HT1080 (cell line): Measurements from ENCODE around the gene NUDCD2. TPM values are rescaled to one million over a fixed set of nuclear protein-coding genes. Genes with fewer than 3 reads are reported as not detected.
"Not testable (repeated sequence)": the region's sequence is repeated elsewhere in the genome, so short reads cannot be mapped to it uniquely, and the experiment has no call there.

ENCODE experiments used
- DNase-seq: peaks from one replicate; pipeline ENCODE4 v3.0.0-alpha.2; 2015; ENCODE audit warnings: low read depth
- small RNA-seq: library from RNA; depleted of rRNA; stranded (forward); fragments of <200 nt; gene quantifications from one replicate; pipeline ENCODE3, GENCODE V24; 2014
- total RNA-seq: library from RNA; depleted of rRNA; stranded (reverse); fragments of >200 nt; shearing (Covaris generic); gene quantifications from 2 replicates; pipeline ENCODE4 v1.2.3, GENCODE V29; 2014; rRNA removed

NUDCD2 gene
- total RNA-seq, 1 experiment from 2014 or later: 27.6 TPM

DNA sequence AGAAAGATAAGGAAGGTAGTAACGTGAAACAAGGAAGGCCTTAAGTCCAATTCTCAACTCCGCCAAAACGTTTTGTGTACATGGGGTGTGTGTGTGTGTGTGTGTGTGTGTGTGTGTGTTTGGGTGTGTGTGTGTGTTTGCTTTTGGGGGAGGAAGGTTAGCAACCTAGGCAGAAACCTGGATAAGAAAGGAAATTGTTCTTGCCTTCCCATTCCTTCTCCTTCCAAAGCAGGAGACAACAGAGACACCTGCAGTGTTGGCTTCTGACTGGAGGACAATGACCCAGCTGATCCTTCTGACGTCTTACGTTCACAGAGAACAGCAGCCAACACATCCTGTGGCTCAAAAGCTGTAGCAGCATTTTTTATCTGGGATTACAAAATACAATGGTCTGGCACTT lies 26.6 kb downstream of the NUDCD2 start:
- no peak for DNase-seq

DNA sequence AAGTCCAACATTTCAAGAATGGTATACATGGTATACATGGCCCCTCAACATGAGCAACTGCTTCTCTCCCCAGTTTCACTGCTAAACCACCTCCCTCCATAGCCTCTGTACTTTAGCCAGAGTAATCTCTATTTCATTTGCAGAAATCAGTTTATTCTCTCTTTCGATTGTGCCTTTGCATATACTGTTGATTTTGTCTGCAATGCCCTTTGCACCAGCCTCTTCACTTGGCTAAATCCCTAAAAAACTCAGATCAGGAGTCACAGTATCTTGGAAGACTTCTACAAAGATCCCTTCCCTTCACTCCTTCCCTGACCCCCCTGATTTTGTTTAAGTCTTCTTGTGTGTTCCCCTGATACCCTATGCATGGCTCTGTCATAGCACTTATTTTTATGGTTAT lies 27.4 kb downstream of the NUDCD2 start:
- DNase-seq: no peak

DNA sequence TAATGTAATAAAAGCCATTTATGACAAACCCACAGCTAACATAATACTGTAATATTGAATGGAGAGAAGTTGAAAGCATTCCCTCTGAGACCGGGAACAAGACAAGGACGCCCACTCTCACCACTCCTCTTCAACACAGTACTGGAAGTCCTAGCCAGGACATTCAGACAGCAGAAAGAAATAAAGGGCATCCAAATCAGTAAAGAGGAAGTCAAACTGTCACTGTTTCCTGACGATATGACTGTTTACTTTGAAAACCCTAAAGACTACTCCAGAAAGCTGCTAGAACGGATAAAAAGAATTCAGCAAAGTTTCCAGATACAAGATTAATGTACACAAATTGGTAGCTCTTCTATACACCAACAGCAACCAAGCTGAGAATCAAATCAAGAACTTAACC lies 33.8 kb downstream of the NUDCD2 start:
- DNase-seq: not testable (repeated sequence)

DNA sequence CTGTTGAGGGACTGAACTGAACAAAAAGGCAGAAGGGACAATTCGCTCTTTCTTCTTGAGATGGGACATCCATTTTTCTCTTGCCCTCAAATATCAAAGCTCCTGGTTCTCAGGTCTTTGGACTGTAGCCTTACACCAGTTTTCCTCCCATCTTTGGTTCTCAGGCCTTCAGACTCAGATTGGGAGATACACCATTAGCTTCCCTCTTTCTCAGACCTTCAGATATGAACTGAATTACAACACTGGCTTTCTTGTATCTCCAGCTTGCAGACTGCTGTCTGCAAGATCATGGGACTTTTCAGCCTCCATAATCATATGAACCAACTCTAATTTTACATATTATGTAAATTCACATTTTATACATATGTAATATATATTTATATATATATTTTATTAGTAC lies 35.1 kb downstream of the NUDCD2 start:
- DNase-seq: no peak

DNA sequence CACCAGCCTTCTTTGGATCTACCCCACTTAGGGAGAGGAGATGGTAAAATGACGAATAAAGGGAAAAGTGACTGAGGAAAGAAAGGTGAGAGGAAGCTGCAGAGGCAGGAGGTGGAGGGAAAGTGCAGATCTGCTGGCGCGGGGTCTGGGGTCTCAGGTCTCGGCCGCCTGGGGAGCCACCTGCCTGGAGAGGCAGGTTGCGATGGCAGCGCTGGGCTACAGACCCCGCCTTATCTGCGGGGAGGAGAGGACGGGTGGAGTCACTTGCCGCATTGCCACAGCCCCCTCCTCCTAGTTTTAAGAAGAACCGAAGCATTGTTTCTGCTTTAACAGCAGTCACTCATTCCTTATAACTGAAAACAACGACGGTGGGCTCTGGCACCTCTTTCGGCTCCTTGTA lies 44.2 kb downstream of the NUDCD2 start:
- DNase-seq: not testable (repeated sequence)

DNA sequence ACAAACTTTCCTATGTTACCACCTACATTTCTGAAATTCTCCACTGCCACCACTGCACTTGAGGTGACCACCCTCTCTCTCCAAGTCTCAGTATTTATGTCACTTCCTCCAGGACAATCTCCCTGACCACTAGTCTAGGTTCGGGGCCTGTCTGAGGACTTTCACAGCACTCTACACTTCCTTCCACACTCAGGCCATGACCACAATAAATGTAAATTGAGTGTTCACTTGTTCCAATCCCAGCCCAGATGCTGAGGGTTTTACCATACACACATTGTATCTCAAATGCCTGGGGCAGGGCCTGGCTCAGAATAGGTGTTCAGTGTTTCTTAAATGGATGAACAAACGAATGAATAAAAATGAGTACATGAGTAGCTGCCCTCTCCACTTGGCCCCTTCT lies 49.4 kb downstream of the NUDCD2 start:
- no peak for DNase-seq

DNA sequence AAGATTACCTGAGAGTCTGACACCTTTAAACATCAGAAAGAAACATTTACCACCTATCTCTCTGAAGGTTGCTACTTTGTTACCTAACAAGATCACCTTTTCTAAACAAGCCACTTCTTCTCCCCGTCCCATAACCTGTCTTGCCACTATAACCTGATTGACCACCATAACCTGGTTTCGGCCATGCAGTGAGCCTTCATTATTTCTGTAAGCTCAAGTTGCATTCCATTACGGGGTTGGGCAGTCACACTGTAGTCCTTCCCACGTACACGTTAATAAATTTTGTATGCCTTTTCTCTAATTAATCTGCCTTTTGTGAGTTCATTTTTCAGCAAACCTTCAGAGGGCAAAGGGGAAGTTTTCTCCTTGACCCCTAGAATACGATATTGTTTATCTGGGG lies 50.5 kb downstream of the NUDCD2 start:
- no peak for DNase-seq

DNA sequence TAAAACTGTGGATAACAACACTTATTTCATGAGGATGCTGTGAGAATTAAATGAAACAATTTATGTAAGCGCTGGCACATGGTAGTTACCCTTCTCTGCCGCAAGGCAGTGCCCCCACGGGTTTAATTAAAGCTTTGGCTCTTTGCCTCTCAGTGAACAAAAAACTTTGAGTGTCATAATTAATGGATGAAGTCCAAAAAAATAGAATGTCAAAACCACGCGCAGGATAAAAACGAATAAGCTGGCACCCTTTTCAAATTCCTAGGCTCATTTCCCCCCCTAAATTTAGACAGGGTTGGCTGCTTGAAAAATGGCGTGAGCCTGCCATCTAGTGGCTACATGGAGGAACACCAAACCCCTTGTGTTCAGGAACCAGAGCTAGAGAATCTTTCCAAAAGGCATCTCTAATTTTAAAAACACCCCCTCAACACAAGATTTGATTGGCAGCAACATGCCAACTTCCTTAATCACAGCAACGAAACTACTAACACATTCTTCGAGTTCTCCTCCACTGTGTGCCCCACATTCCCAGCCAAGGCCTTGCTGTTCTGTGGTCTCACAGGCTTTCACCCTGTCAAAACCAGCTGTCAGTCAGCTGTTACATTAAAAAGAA lies 51.5 kb downstream of the NUDCD2 start:
- peak; percentile 51 for DNase-seq

DNA sequence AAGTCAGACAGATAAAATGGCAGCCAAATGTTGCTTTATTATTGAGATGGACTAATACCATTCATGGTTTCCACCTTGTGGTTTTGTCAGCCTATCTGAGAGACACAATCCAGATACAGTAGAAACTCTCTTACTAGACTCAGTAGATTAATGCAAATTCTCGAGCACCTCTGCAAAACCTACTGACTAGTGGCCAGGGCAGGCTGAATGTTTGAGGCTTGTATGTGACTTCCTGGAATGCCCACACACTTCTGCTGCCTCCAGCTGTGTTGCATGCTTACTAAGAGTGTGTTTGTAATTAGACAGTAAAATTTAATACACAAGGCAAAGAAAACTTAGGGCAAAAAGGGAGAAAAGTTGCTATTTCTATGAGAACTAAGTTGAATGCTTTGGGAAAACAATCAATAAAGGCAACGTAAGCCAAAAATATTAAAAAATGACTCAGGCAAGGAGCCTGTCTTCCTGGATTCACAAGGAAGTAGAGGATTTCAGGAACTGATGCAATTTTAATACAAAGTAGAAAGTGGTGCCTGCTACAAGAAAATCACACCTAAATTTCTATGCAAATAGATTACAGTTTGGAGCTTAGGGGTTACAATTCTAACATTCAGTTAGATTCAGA lies 52.8 kb downstream of the NUDCD2 start:
- peak; percentile 18 for DNase-seq

DNA sequence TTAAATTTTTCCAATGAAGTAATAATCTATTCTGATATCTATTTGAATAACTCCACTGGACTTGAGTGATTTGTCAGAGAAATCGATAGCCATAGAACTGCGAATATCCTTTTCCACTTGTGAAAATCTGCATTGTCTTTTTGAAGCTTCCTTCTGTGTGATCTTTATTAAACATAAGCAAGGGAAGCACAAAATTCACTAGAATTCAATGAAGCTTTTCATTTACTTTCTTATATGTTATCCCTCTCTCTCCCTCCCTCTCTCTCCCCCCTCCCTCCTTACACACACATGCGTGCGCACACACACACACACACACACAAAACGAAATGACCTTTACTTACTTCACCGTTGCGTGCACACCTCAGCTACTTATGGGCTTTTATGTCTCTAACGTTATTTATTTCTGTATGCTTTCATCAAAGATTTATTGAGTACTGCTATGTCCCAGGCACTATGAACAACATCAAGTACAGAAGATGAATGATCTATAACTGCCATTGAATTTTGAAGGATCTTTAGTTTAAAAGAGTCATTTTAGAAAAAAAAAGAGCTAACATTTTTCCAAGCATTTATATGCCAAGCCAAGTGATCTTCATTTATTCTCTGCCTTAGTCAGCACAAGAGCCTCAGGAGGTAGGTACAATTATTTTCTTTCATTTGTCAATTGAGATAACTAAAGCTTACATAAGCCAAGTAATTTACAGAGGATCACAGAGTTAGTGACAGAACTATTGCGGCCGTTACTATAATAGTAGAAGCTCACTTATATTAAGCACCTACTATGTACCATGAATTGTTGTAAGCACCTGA lies 55.3 kb downstream of the NUDCD2 start:
- DNase-seq: no peak

DNA sequence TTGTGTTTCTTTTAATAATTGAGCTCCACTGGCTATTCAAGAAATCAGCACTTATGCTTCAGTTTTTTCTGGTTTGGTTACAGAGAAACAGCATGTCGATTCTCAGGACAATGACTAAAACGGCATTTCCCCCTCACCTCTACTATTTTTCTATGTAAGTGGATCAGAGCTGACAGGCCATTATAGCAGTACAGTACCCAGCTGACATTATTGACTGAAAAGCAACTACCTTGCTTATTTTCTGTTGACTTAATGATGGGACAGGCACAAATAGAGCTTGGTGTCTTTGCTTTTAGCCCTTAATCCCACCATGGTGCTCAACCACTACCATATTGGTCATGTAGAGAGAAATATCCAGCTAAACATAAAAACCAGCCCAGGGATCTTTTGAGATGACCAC lies 57.9 kb downstream of the NUDCD2 start:
- DNase-seq: no peak

DNA sequence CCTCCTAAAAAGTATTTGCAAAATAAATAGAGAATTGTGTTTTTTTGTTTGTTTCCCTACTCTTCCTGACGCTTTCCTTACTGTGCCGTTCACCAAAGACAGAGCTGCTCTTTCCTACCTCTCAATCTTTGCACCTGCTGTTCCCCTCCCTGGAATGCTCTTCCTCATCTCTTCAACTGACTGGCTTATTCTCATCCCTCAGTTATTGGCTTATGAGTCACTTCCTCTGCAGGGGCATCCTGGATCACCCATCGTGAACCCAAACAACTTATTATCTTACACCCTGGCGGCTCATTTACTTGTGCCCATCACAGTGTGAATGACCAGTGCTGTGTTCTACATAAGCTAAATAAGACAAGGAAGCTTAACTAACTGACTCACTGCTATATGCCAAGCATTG lies 58.6 kb downstream of the NUDCD2 start:
- DNase-seq: peak; percentile 44

DNA sequence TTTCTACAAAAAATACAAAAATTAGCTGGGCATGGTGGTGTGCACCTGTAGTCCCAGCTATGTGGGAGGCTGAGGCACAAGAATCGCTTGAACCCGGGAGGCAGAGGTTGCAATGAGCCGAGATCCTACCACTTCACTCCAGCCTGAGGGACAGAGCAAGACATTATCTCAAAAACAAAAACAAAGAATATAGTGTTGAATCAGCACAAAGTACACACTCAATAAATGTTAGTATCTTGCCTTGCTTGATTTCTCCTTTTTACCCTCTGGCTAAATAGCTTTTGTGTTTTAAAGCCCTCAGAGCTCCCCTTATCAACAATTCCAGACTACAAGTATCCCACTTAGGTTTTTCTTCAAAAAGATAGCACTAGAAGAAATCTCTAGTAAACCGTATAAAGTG lies 60.0 kb downstream of the NUDCD2 start:
- no peak for DNase-seq

DNA sequence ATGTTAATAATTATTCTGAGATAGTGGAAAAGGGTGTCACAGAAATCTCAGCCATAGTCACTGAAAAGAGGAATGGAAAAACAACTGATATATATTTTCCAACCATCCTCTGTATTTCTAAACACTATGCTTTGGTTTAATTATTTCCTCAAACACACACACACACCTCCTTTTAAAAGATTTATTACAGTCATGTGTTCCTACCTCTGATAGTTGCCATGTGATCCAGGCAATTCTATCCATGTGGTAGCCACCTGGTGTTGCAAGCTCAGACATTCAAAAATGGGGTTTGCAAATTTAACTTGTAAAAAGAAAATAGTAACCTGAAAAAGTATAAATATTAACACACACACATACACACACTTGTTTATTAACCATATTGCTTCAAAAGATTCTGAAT lies 62.5 kb downstream of the NUDCD2 start:
- no peak for DNase-seq

DNA sequence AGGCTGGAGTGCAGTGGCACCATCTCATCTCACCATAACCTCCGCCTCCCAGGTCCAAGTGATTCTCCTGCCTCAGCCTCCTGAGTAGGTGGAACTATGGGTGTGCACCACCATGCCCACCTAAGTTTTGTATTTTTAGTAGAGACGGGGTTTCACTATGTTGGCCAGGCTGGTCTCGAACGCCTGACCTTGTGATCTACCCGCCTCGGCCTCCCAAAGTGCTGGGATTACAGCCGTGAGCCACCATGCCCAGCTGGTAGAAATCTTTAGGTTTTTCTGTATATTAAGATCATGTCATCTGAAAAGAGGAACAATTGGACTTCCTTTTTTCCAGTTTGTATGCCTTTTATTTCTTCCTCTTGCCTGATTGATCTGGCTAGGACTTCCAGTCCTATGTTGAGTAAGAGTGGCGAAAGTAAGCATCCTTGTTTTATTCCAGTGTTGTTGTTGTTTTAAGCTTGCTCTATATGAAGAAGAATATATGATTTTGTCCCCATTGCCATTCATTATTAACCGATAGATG lies 63.0 kb downstream of the NUDCD2 start:
- not testable (repeated sequence) for DNase-seq

Small RNA genes lying within 50 kb of the gene (small RNA-seq; reads per million reads assigned to genes)
- gene AC008723.1: not detected

Other genes starting within 250 kb of the NUDCD2 start
- 93.4 and 100 TPM in 2 replicates for gene CCNG1, start 22.5 kb downstream of the NUDCD2 start, total RNA-seq
- gene HMMR, start 530 bp upstream of the NUDCD2 start, total RNA-seq: 67.6 and 71.2 TPM in 2 replicates
- gene MAT2B, start 45.5 kb upstream of the NUDCD2 start, total RNA-seq: 37.5 and 63.4 TPM in 2 replicates